GM12878 (cell line): ENCODE measurements around the gene MCFD2. TPM values are rescaled to one million over a fixed set of nuclear protein-coding genes. Genes with fewer than 3 reads are reported as not detected.

Experiments
- ATAC-seq: fragments of 200-7000 bp; cut with Tn5 transposase; 3 replicates; pipeline ENCODE4 v1.9.1; 2020; ENCODE audit warnings: mild to moderate bottlenecking, moderate library complexity
- BruUV-seq: library from RNA; stranded (reverse); fragments of 400-500 nt; replicated peaks from 2 replicates; lab custom pipeline; 2021; lab: Mats Ljungman, UMichigan
- CTCF ChIA-PET: fragments of 300-600 bp; sonication (Branson Sonifier 250); formaldehyde crosslinking; extraction: SDS; loops from one replicate; lab custom pipeline; 2021; ENCODE audit warnings: inconsistent platforms; lab: Yijun Ruan, JAX
- POLR2A ChIA-PET: fragments of 350-600 bp; formaldehyde crosslinking; extraction: SDS; loops from one replicate; lab custom pipeline; 2021; ENCODE audit warnings: inconsistent platforms; lab: Charles Lee
- RAD21 ChIA-PET: fragments of 300-600 bp; sonication (Branson Sonifier 250); formaldehyde crosslinking; loops from one replicate; lab custom pipeline; 2023; ENCODE audit warnings: antibody characterized with exemption; ENCODE audit not compliant: unreplicated experiment; lab: Charles Lee
- SMC1A ChIA-PET: fragments of 300-600 bp; sonication (Branson Sonifier 250); formaldehyde crosslinking; loops from one replicate; lab custom pipeline; 2023; ENCODE audit not compliant: unreplicated experiment, uncharacterized antibody; lab: Charles Lee
- DNase-seq: peaks from one replicate; pipeline ENCODE4 v3.0.0-alpha.2; 2011; ENCODE audit warnings: low read depth, low spot score
- FAIRE-seq: peaks from 3 replicates; lab custom pipeline; 2011; peaks lifted over from hg19 to GRCh38; lab: Jason Lieb, UNC
- H2AFZ ChIP-seq: 2 replicates; pipeline ENCODE4 v1.6.0; 2011; ENCODE audit warnings: low read depth, low read length, control low read depth; ENCODE audit not compliant: control insufficient read depth
- H3K27ac ChIP-seq: 2 replicates; pipeline ENCODE4 v1.5.1; 2011; ENCODE audit warnings: control low read depth; ENCODE audit not compliant: control insufficient read depth, insufficient read depth
- H3K27me3 ChIP-seq, 2 experiments: replicated peaks in 1 of 2; 2 replicates each; pipeline versions ENCODE4 v1.6.0 to v1.6.1; 2011; ENCODE audit warnings: low read length in 1 of 2; ENCODE audit not compliant: control insufficient read depth in 2 of 2, insufficient read depth in 2 of 2
- H3K36me3 ChIP-seq, 2 experiments: 2 replicates each; pipeline ENCODE4 v1.5.1; 2011; ENCODE audit warnings: low read length in 1 of 2; ENCODE audit not compliant: control insufficient read depth in 2 of 2, insufficient read depth in 2 of 2
- H3K4me1 ChIP-seq: 2 replicates; pipeline ENCODE4 v1.6.1; 2011; ENCODE audit warnings: mild to moderate bottlenecking, low read length, moderate library complexity, mixed read lengths; ENCODE audit not compliant: control insufficient read depth, insufficient read depth
- H3K4me2 ChIP-seq: 2 replicates; pipeline ENCODE4 v1.6.0; 2011; ENCODE audit warnings: control low read depth; ENCODE audit not compliant: control insufficient read depth, insufficient read depth
- H3K4me3 ChIP-seq: fragments of 200-600 bp; sonication (generic); 2 replicates; pipeline ENCODE4 v1.5.1; 2016
- H3K79me2 ChIP-seq: 2 replicates; pipeline ENCODE4 v1.6.0; 2011; ENCODE audit warnings: low read length; ENCODE audit not compliant: control insufficient read depth, insufficient read depth
- H3K9ac ChIP-seq: 2 replicates; pipeline ENCODE4 v1.8.0; 2011; ENCODE audit warnings: low read length, control low read depth, mixed read lengths; ENCODE audit not compliant: control insufficient read depth, insufficient read depth
- H3K9me3 ChIP-seq: replicated peaks from 3 replicates; pipeline ENCODE4 v1.5.1; 2011; ENCODE audit warnings: mild to moderate bottlenecking, low read length; ENCODE audit not compliant: control insufficient read depth, insufficient read depth
- H4K20me1 ChIP-seq: 2 replicates; pipeline ENCODE4 v1.6.0; 2011; ENCODE audit not compliant: control insufficient read depth, insufficient read depth
- BHLHE40 ChIP-seq, 2 experiments: fragments of 450-650 bp in 1 of 2; IDR thresholded peaks; 2 replicates each; pipeline ENCODE4 v1.6.1; 2011 to 2017; ENCODE audit warnings: low read depth in 2 of 2, borderline replicate concordance in 1 of 2, improper control_type of control experiment in 1 of 2, low read length in 1 of 2, mild to moderate bottlenecking in 1 of 2
- BMI1 ChIP-seq: fragments of 450-650 bp; IDR thresholded peaks from 2 replicates; pipeline ENCODE4 v1.6.1; 2016; ENCODE audit warnings: mild to moderate bottlenecking, moderate library complexity, borderline replicate concordance
- CHD4 ChIP-seq: fragments of 200-600 bp; sonication (generic); IDR thresholded peaks from 2 replicates; pipeline ENCODE4 v1.6.1; 2016; ENCODE audit warnings: mild to moderate bottlenecking
- DPF2 ChIP-seq: fragments of 450-650 bp; IDR thresholded peaks from 2 replicates; pipeline ENCODE4 v1.6.1; 2017; ENCODE audit warnings: mild to moderate bottlenecking
- IKZF1 ChIP-seq: fragments of 450-650 bp; conservative IDR thresholded peaks from 2 replicates; pipeline ENCODE4 v1.6.1; 2017; ENCODE audit warnings: antibody characterized with exemption, mild to moderate bottlenecking
- KAT2A ChIP-seq: conservative IDR thresholded peaks from 2 replicates; pipeline ENCODE4 v1.6.1; 2011; ENCODE audit warnings: low read depth, low read length; ENCODE audit not compliant: control insufficient read depth
- KLF5 ChIP-seq: fragments of 450-650 bp; IDR thresholded peaks from 2 replicates; pipeline ENCODE4 v1.6.1; 2014; ENCODE audit warnings: mild to moderate bottlenecking; ENCODE audit not compliant: partially characterized antibody
- LARP7 ChIP-seq: fragments of 450-650 bp; IDR thresholded peaks from 2 replicates; pipeline ENCODE4 v1.6.1; 2017; ENCODE audit warnings: mild to moderate bottlenecking
- POLR2AphosphoS5 ChIP-seq: IDR thresholded peaks from 2 replicates; pipeline ENCODE4 v1.6.1; 2011; ENCODE audit warnings: mild to moderate bottlenecking, low read length, inconsistent platforms
- RELA ChIP-seq: fragments of 450-650 bp; IDR thresholded peaks from 2 replicates; pipeline ENCODE4 v1.8.0; 2014; ENCODE audit warnings: borderline replicate concordance; ENCODE audit not compliant: partially characterized antibody
- SIN3A ChIP-seq: IDR thresholded peaks from 2 replicates; pipeline ENCODE4 v1.6.1; 2012; ENCODE audit warnings: low read depth, low read length, improper control_type of control experiment
- SRF ChIP-seq, 2 experiments: IDR thresholded peaks; 2 replicates each; pipeline ENCODE4 v1.6.1; 2011; ENCODE audit warnings: low read depth in 2 of 2, low read length in 2 of 2, mild to moderate bottlenecking in 1 of 2, moderate library complexity in 1 of 2
- SUPT20H ChIP-seq: IDR thresholded peaks from 2 replicates; pipeline ENCODE4 v1.6.1; 2011; ENCODE audit warnings: low read depth, mild to moderate bottlenecking, low read length, moderate library complexity, borderline replicate concordance; ENCODE audit not compliant: control insufficient read depth
- TCF7 ChIP-seq: IDR thresholded peaks from 2 replicates; pipeline ENCODE4 v1.6.1; 2014; ENCODE audit warnings: antibody characterized with exemption, borderline replicate concordance
- WGBS: methylation state at CpG from one replicate; pipeline ENCODE4 v1.1.6; 2016; ENCODE audit warnings: low lambda C conversion rate; ENCODE audit not compliant: insufficient replicate concordance, insufficient coverage; ENCODE audit errors: missing lambda C conversion rate; 5-methylcytosine and 5-hydroxymethylcytosine counted together
- in situ Hi-C: fragments of 300-500 bp; cut with MboI; formaldehyde crosslinking; loops from 9 replicates; pipeline ENCODE4 v1.14.3; 2018; ENCODE audit warnings: mixed read lengths
- intact Hi-C: fragments of 100-400 bp; cut with micrococcal nuclease; formaldehyde crosslinking; loops from one replicate; pipeline ENCODE4 v1.14.2; 2022; ENCODE audit not compliant: unreplicated experiment
- polyA plus RNA-seq, 11 experiments: library from polyadenylated mRNA; depleted of rRNA in 4 of 11; unstranded in 6 of 11; stranded (reverse) in 5 of 11; fragments of >200 nt; fragmentation: Nextera tagmentation in 4 of 11; fragmentation: Illumina TruSeq in 1 of 11; extraction: Ambion mirVana in 4 of 11; extraction: Trizol in 1 of 11; gene quantifications; 1 replicate in 1 of 11; 2 replicates in 10 of 11; pipeline versions ENCODE4 v1.2.1 to v1.2.3, GENCODE V29; 2011 to 2016; ENCODE audit warnings: inconsistent platforms in 2 of 11, missing spikeins in 2 of 11, low read depth in 1 of 11
- total RNA-seq, 4 experiments: library from RNA; depleted of rRNA in 3 of 4; stranded (reverse); fragments of >200 nt in 3 of 4; fragmentation: Illumina TruSeq in 1 of 4; extraction: Trizol in 1 of 4; gene quantifications; 2 replicates each; pipeline versions ENCODE4 v1.2.1 to v1.2.3, GENCODE V29; 2013 to 2021
- TF ChIP-seq, protein P1 (sequence below): IDR thresholded peaks from 2 replicates; pipeline ENCODE4 v1.6.1; 2012; ENCODE audit warnings: low read depth, low read length, improper control_type of control experiment
- TF ChIP-seq, protein P2 (sequence below): fragments of 450-650 bp; IDR thresholded peaks from 2 replicates; pipeline ENCODE4 v1.6.1; 2016; ENCODE audit warnings: mild to moderate bottlenecking

The MCFD2 gene
- total and polyA plus RNA-seq, 10 of the 15 experiments (the other 5 are each of a cell fraction or from before 2014, with no cell fraction given) = 35.0 to 57.3 (median 40.3) TPM

DNA sequence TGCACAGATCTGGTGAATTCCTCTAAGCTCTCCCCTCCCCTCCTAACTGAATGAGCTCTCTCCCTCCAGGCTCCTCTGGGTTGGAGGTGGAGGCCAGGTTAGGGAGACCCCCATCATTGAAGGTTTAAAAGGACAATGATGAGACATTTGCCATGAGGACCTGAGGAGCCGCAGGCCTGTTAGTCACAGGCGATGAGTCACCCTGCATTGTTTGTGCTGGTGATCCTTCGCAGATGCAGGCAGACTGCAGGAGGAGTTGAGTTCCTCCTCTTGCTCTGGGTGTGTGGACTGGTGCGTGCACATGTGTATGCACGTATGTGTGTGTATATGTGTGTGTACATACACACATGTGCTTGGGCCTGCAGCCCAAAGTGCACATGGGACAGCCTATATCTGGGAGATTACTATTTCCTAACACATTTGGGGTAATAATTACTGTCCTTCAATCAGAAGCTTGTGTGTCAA, 42.0 kb downstream of the MCFD2 start:
- CTCF ChIA-PET = interaction anchor here (0.6 kb wide), 1 partner anchor 82 kb away, joined by 3 read pairs; no protein-coding TSS in a partner anchor
- no peak overlapping the region for H3K27ac ChIP-seq
- H3K4me3 ChIP-seq = no peak overlapping the region
- no peaks in the 10 kb centered on the region for H3K79me2 ChIP-seq
- FAIRE-seq = no peak
- SMC1A ChIA-PET = no interaction called here
- TF ChIP-seq, protein P1, sequence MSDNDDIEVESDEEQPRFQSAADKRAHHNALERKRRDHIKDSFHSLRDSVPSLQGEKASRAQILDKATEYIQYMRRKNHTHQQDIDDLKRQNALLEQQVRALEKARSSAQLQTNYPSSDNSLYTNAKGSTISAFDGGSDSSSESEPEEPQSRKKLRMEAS = no peak
- no peak for TF ChIP-seq CHD4
- no peak for TF ChIP-seq TCF7
- TF ChIP-seq RELA = no peak
- no peak for TF ChIP-seq POLR2AphosphoS5
- H3K36me3 ChIP-seq = no peaks in the 10 kb centered on the region
- no peaks in the 10 kb centered on the region; the same call in 2 of the 3 replicates for H3K9me3 ChIP-seq
- H3K4me1 ChIP-seq = peaks cover 6% of the 10 kb centered on the region
- in situ Hi-C loops = no loop called here
- BruUV-seq = no TSS peak
- H4K20me1 ChIP-seq = no peaks in the 10 kb centered on the region
- no peak overlapping the region for H2AFZ ChIP-seq
- no peak overlapping the region for H3K9ac ChIP-seq
- H3K4me2 ChIP-seq = no peak overlapping the region
- WGBS = 33% methylated on average over 5 of the region's 5 CpGs
- POLR2A ChIA-PET = no interaction called here
- peaks cover 2 to 5% of the 10 kb centered on the region in 2 experiments; a peak in 3 of 4 replicates for H3K27me3 ChIP-seq
- intact Hi-C loops = no loop called here
- DNase-seq = no peak
- RAD21 ChIA-PET = no interaction called here
- ATAC-seq = peak; percentile 46; the same call in 2 of the 3 replicates

DNA sequence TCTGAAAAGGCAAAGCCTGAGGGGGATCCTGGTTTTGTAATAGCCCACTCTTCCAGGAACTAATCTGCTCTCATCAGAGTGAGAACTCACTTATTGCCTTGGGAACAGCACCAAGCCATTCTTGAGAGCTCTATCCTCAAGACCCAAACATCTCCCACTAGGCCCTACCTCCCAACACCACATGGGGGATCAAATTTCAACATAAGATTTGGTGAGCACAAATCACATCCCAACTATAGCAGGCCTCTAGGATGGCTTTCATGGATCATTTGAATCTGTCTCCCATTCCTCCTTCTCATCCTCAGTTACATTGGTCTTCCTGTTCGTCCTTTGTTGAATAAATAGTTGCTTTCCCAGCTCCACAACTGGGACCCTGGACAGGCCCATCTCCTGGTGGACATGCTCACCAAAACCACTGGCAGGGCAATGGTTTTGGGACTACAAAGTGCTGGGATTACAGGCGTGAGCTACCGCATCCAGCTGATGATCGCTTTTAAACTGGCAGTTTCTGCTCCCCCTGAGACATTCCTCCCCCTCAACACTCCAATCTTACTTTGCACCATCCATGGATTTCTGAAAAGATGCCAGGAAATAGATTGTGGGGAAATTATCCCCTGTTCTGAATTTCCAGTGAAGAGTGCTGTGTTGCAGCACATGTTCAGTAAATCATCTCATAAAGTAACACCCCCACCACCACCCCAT, 42.6 kb downstream of the MCFD2 start:
- ATAC-seq = no peak
- H3K27me3 ChIP-seq = peaks cover 2 to 5% of the 10 kb centered on the region in 2 experiments; a peak in 3 of 4 replicates
- 59% methylated on average over 4 of the region's 4 CpGs for WGBS
- no peak overlapping the region for H3K4me3 ChIP-seq
- H3K9ac ChIP-seq = no peak overlapping the region
- SMC1A ChIA-PET = interaction anchor here (0.8 to 1.1 kb wide), 2 partner anchors 413 to 450 kb away, joined by 3 read pairs; no protein-coding TSS in a partner anchor
- H2AFZ ChIP-seq = no peak overlapping the region
- no peaks in the 10 kb centered on the region for H3K79me2 ChIP-seq
- intact Hi-C loops = no loop called here
- FAIRE-seq = no peak
- no peaks in the 10 kb centered on the region; the same call in 2 of the 3 replicates for H3K9me3 ChIP-seq
- RAD21 ChIA-PET = no interaction called here
- peaks cover 6% of the 10 kb centered on the region for H3K4me1 ChIP-seq
- POLR2A ChIA-PET = no interaction called here
- in situ Hi-C loops = no loop called here
- no peaks in the 10 kb centered on the region for H4K20me1 ChIP-seq
- TF ChIP-seq BMI1 (no peak), SRF (IDR thresholded peaks at IDR 0.05; ENCODE audit: low read depth in 2 of 2, low read length in 2 of 2) (no peak), DPF2 (no peak), SUPT20H (no peak), BHLHE40 (IDR thresholded peaks at IDR 0.05; ENCODE audit: borderline replicate concordance in 1 of 2, low read depth in 2 of 2, low read length in 1 of 2) (no peak), KAT2A (no peak), KLF5 (no peak), IKZF1 (no peak), LARP7 (no peak), SIN3A (no peak)
- TF ChIP-seq, protein P2, sequence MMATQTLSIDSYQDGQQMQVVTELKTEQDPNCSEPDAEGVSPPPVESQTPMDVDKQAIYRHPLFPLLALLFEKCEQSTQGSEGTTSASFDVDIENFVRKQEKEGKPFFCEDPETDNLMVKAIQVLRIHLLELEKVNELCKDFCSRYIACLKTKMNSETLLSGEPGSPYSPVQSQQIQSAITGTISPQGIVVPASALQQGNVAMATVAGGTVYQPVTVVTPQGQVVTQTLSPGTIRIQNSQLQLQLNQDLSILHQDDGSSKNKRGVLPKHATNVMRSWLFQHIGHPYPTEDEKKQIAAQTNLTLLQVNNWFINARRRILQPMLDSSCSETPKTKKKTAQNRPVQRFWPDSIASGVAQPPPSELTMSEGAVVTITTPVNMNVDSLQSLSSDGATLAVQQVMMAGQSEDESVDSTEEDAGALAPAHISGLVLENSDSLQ = no peak
- H3K4me2 ChIP-seq = no peak overlapping the region
- no peaks in the 10 kb centered on the region for H3K36me3 ChIP-seq
- CTCF ChIA-PET = interaction anchor here (0.6 to 1.0 kb wide), 2 partner anchors 15 to 82 kb away, joined by 3 read pairs; no protein-coding TSS in a partner anchor
- BruUV-seq = no TSS peak
- DNase-seq = no peak
- H3K27ac ChIP-seq = no peak overlapping the region
